NB4 (cell line): Measurements from ENCODE around the gene UBD.

Source experiments
- DNase-seq: peaks from one replicate; pipeline ENCODE4 v3.0.0; 2010; ENCODE audit warnings: low read depth
- H3K4me3 ChIP-seq: one replicate; pipeline ENCODE4 v1.5.1; 2011; ENCODE audit warnings: mild to moderate bottlenecking, low read depth, low read length, moderate library complexity
- CTCF ChIP-seq: IDR thresholded peaks from one replicate; pipeline ENCODE4 v1.5.1; 2012; ENCODE audit warnings: low read depth, low read length
- MAX ChIP-seq: IDR thresholded peaks from 2 replicates; pipeline ENCODE4 v1.6.1; 2011; ENCODE audit warnings: low read depth, low read length
- MYC ChIP-seq: IDR thresholded peaks from 2 replicates; pipeline ENCODE4 v1.6.1; 2011; ENCODE audit warnings: low read depth, low read length
- POLR2A ChIP-seq: IDR thresholded peaks from 2 replicates; pipeline ENCODE4 v1.6.1; 2011; ENCODE audit warnings: mild to moderate bottlenecking; ENCODE audit not compliant: insufficient read length; ENCODE audit errors: extremely low read depth

The UBD gene

GRCh38 chr6:29528988-29529560 is 30.5 kb downstream of the UBD start:
- H3K4me3 ChIP-seq, result no peak overlapping the region
- DNase-seq, result no peak
- TF ChIP-seq POLR2A, result no peak
- no peak for TF ChIP-seq MYC
- TF ChIP-seq CTCF, result no peak
- TF ChIP-seq MAX, result no peak

- TF ChIP-seq POLR2A, result no peak
- no peak for TF ChIP-seq MYC
- no peak for TF ChIP-seq MAX
- TF ChIP-seq CTCF, result no peak
- no peak overlapping the region for H3K4me3 ChIP-seq
- DNase-seq, result no peak
Measured at GRCh38 chr6:29528300-29528931, 31.1 kb downstream of the UBD start.

- TF ChIP-seq MYC, result no peak
- TF ChIP-seq MAX, result no peak
- TF ChIP-seq POLR2A, result no peak
- TF ChIP-seq CTCF, result no peak
- no peak overlapping the region for H3K4me3 ChIP-seq
Measured at GRCh38 chr6:29527564-29527963, 32.0 kb downstream of the UBD start.

GRCh38 chr6:29527126-29527525 is 32.4 kb downstream of the UBD start:
- H3K4me3 ChIP-seq, result no peak overlapping the region
- TF ChIP-seq MYC (no peak), MAX (no peak), POLR2A (no peak), CTCF (no peak)
- no peak for DNase-seq

More at GRCh38 chr6:29527564-29527963, 32.0 kb downstream of the UBD start:
- no peak for DNase-seq

GRCh38 chr6:29525311-29525639 is 34.3 kb downstream of the UBD start:
- H3K4me3 ChIP-seq, result no peak overlapping the region
- DNase-seq, result no peak
- no peak for TF ChIP-seq CTCF
